Keratinocyte (primary cell): Measurements from ENCODE around the gene DHODH. TPM values are rescaled to one million over a fixed set of nuclear protein-coding genes. Genes with fewer than 3 reads are reported as not detected.

Source experiments
- polyA plus RNA-seq, 5 experiments: library from polyadenylated mRNA; depleted of rRNA in 3 of 5; stranded (reverse) in 3 of 5; stranded (forward) in 1 of 5; unstranded in 1 of 5; fragments of >200 nt; gene quantifications; 1 replicate in 1 of 5; 2 replicates in 3 of 5; 3 replicates in 1 of 5; pipeline versions ENCODE4 v1.2.1 to v1.2.3, GENCODE V29; 2011 to 2012; ENCODE audit warnings: missing spikeins in 2 of 5, low read depth in 1 of 5, low replicate concordance in 1 of 5
- small RNA-seq, 3 experiments: library from RNA; depleted of rRNA; stranded (forward); fragments of <200 nt; gene quantifications; one replicate each; pipeline ENCODE3, GENCODE V24; 2012; ENCODE audit warnings: low read depth in 3 of 3, low replicate concordance in 1 of 3; ENCODE audit not compliant: insufficient read length in 3 of 3

The DHODH gene
- polyA plus RNA-seq, 1 donor (not counting 4 experiments of a cell fraction or from before 2014, with no cell fraction given) = 5.4 TPM

Small RNA genes within 50 kb of the gene (small RNA-seq; reads per million reads assigned to genes)
- gene RPL39P31 = 0 reads per million in 3 experiments

Other genes starting within 250 kb of the DHODH start
- gene AP1G1, start 199.9 kb upstream of the DHODH start, polyA plus RNA-seq = 61.7 to 82.5 TPM (median 62.5 TPM) in 3 replicates
- 10.8 to 16.0 TPM (median 12.8 TPM) in 3 replicates for gene ATXN1L, start 162.8 kb upstream of the DHODH start, polyA plus RNA-seq
- 2.9 to 4.2 TPM (median 3.1 TPM) in 3 replicates for gene ZNF821, start 124.6 kb upstream of the DHODH start, polyA plus RNA-seq
- gene IST1, start 113.2 kb upstream of the DHODH start, polyA plus RNA-seq = 179 to 188 TPM (median 187 TPM) in 3 replicates
- gene PKD1L3, start 8.3 kb upstream of the DHODH start, polyA plus RNA-seq = not detected in 3 replicates
- gene HP, start 45.8 kb downstream of the DHODH start, polyA plus RNA-seq = 0.43 TPM in 1 of 3 replicates, not detected in the others
- gene HPR, start 54.5 kb downstream of the DHODH start, polyA plus RNA-seq = not detected in 3 replicates
- 7.9 to 12.4 TPM (median 9.3 TPM) in 3 replicates for gene TXNL4B, start 84.9 kb downstream of the DHODH start, polyA plus RNA-seq
- 23.9 to 34.4 TPM (median 25.9 TPM) in 3 replicates for gene DHX38, start 85.1 kb downstream of the DHODH start, polyA plus RNA-seq
- 0.27 to 0.92 TPM (median 0.30 TPM) in 3 replicates for gene PMFBP1, start 163.4 kb downstream of the DHODH start, polyA plus RNA-seq